Dermis microvascular lymphatic vessel endothelial cell (primary cell): ENCODE measurements around the gene ESF1. TPM values are rescaled to one million over a fixed set of nuclear protein-coding genes. Genes with fewer than 3 reads are reported as not detected.

Experiments
- DNase-seq, 2 donors: peaks; one replicate each; pipeline versions ENCODE4 v3.0.0 to v3.0.0-alpha.2; 2010; ENCODE audit warnings: low read depth in 2 of 2
- total RNA-seq: library from RNA; depleted of rRNA; stranded (reverse); fragments of >200 nt; gene quantifications from 2 replicates; pipeline ENCODE4 v1.2.1, GENCODE V29; 2014

ESF1 gene
- total RNA-seq, 1 donor from 2014 or later = 4.5 TPM

DNA sequence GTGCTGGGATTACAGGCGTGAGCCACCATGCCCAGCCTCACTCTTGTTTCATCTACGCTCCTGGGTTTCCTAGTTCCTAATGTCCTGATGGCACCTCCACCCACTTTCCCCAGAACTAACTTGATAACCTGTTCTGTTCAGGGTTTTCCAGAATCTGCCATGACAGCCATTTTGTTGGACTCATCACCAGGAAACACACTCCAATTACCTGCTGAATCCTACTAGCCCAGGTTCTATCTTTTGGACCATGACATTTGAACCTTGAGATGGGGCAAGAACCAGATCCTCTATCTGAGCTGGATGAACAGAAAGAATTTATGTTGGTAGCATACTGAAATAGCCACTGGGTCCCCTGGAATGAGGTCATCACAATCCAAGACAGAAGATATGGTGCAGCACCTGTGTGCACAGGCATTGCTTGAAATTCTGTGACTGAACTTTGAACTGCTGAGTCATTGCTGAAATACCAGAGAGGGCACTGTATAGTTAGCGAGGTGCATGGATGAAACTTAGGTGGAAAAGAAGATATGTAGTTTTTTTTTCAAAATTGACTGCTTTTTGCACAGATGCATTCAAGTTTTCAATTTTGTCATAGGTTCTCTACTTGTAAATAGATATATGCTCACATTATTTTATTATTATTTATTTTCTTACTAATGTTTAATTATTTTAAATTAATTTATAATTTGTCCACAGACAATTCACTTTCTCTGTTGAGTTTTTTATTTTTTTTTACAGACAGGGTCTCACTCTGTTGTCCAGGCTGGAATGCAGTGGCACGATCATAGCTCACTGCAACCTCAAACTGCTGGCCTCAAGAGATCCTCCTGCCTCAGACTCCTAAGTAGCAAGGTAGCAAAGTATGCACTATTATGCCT, 103.2 kb downstream of the ESF1 start:
- DNase-seq = no peak

DNA sequence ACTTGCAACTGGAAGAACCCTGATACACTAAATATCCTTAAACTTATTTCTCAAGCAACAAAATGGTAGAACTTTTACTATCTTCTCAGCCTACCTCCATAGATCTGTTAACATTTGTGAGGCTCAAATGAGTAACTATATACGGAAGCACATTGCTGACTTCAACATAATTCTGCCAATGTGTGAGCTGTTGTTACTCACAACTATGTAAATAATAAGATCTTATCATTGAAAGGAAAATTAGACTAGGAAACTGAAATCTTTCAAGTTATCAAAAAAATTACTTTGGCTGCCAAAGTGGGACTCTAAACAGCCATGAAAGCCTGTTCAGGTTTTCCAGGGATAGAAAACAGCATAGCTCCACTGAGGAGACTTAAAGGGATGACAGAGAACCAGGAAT, 105.8 kb downstream of the ESF1 start:
- DNase-seq = no peak

DNA sequence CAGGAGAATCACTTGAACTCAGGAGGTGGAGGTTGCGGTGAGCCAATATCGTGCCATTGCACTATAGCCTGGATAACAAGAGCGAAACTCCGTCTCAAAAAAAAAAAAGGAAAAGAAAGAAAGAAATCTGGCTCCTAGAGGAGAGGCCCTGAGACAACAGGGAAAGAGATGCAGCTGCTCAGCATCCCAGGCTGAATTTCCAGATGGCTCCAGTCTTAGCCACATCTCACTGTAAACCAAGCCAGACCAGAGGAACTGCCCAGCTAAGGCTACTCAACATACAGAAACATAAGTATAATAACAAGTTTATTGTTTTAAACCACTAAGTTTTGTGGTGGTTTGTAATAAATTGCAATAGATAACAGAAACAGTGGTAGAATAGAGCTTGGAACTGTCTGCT, 107.5 kb downstream of the ESF1 start:
- no peak for DNase-seq

DNA sequence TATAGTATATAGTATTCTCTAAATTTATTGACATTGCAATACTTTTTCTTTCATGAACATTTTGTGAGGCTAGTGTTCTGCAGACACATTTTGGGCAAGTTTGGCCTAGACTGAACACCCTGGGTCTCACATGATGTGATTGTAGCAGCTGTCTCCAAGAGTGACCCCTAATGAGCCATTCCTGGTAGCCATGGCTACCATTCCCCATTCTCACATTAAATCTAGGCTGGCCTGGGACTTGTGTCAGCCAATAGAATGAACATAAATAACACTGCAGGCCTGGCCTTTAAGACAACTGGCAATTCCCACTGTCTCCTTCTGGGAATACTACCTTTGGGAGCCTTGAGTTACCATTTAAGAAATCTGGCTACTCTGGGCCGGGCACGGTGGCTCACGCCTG, 108.0 kb downstream of the ESF1 start:
- DNase-seq = no peak

DNA sequence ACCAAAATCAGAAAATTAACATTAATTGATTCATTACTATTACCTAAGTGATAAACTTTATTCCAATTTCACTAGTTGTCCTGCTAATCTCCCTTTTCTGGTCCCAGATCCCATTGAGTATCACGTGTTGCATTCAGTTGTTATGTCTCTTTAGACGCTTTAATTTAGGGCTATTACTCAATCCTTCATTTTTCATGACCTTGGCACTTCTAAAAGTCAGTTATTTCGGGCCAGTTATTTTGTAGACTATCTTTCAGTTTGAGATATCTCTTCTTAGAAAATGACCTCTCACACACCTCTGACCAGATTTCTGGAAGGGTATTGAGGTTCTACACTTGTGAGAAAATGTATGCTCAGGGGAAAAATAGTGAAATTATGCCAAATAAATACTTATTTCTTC, 112.0 kb downstream of the ESF1 start:
- DNase-seq = no peak

DNA sequence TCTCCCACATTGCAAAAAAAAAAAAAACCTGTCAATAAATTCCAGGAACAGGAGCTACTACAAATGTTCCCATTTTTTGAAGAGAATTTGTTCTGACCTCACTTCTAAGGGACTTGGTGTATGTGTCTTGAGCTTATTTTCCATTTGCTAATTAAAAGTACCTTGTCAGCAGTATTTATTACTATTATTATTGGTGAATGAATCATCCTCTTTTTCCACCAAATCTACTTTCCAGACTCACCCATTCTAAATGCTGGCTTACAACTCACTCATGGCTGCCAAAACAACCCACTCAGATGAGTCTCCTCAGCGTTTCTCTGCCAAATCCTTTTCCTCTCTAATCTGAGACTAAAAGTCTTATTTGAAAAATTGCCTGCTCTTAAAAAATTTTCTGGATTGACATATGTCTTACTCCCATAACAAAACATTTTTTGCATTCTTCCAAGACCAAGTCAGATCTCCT, 112.8 kb downstream of the ESF1 start:
- DNase-seq = no peak

DNA sequence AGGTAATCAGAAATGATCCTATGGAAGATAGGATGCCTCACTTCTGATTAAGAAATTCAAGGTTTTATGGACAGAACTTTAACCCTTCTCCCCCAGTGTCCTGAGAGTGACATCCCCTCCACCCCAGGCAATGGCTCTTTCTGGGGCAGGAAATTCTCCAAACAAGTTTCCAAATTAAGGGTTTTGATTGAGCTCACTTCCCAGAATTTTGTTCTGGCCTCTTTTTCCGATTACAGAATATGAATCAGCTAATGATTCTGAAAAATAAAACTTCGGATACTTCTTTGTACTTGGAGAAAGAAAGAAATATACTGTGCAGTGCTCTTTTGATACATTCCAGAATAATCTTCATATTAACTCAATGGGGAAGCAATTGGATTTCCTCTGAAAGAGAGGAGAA, 113.2 kb downstream of the ESF1 start:
- DNase-seq = no peak

DNA sequence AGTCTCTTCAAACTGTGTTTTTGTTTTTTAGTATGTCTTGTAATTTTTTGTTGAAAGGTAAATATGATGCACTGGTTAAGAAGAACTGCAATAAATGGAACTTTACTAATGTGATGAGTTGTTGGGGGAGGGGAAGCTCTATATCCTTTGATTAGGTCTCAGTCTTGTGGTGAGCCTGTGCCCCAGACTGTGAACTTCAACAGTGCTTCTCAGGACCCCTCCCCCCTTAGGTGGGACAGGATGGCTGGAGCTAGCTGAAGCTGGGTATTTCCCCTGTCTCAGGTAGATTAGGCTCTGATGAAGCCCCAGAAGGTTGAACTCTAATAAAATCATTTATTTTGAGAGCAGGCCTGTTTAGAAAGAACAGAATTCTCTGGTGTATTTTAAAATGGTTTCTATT, 114.6 kb downstream of the ESF1 start:
- no peak for DNase-seq

DNA sequence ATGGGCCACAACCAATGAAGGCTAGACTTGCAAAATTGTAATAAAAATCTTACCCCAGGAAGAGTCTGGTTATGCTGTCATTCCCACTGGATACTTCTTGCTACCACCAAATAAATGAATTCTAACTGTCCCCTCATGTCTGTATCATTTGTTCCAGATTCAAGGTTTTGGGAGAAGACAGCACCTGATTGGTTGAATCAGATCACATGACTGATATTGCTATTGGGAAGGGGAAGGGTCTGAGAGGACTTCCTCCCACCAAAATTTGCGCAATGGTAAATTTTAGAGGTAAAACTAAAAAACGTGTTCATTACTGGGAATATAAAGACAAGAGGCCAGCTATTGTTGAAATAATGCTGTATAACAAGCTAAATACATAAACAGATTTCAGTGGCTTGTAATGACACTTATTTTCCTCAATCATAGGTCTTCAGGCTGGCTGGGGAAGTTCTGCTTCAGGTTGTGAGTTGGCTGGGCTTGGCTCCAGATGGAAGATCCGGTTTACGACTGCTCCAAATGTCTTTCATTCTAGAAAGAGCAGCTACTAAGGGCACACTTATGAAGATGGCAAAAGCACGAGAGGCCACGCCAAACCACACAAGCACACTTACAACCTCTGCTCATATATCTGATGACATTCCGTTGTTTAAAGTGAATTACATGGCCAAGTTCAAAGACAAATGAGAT, 118.9 kb downstream of the ESF1 start:
- no peak for DNase-seq

Other genes starting within 250 kb of the ESF1 start
- gene TASP1, start 146.0 kb downstream of the ESF1 start, total RNA-seq = 6.1 and 6.3 TPM in 2 replicates
- 8.6 and 9.1 TPM in 2 replicates for gene NDUFAF5, start 109 bp upstream of the ESF1 start, total RNA-seq
- not detected in 2 replicates for gene SEL1L2, start 205.7 kb upstream of the ESF1 start, total RNA-seq
- 0.13 and 0.25 TPM in 2 replicates for gene MACROD2, start 210.6 kb upstream of the ESF1 start, total RNA-seq